HG03378 (cell line): ENCODE results near the gene ZNF433.
A peak's percentile ranks its signal among the peaks of the same experiment; 100 is the strongest.
"Not testable (repeated sequence)": the region's sequence is repeated elsewhere in the genome, so short reads cannot be mapped to it uniquely, and the experiment has no call there.

Experiments used
- ATAC-seq: cut with Tn5 transposase; IDR thresholded peaks from one replicate; pipeline ENCODE4 v1.9.1; 2021; ENCODE audit warnings: mild to moderate bottlenecking, moderate library complexity; ENCODE audit not compliant: unreplicated experiment

Gene ZNF433

DNA sequence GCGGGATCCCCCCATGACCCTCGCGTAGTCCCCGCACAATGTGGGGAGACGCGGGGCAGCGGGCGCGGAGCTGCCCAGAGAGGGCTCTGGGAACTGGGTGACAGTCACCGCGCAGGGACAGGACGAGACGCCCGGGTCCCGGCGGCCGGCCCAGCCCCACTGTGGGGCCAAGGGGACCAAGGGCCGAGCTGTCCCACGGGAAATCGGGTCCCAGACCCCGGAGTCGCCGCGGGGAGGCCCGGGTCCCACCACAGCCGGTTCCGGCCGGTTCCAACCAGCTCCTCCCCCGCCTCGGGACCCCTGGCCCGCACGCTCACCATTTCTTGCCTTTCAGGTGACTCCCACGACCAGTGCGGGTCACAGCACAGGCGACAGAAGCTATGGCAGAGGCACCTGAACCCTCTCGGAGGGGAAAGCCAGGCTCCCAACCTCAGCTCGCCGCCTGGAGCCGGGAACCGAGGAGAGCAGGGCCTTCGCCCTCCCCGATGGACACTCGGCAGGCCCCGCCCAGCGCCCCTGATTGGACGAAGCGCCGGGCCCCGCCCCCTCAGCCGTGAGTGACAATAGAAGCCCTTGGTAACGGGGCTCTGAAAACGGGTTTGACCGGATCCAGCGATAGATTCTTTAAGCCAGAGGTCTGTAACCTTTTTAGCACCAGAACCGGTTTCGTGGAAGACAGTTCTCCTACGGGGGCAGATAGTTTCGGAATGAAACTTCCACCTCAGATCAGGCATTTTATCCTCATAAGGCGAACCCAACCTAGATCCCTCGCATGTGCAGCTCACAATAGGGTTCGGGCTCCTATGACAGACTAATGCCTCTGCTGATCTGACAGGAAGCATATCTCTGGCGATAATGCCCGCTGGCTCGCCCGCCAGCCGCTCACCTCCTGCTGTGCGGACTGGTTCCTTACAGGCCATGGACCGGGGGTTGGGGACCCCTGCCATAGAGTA is at the start of gene ZNF433:
Gene ZNF433, minus strand, starts transcription at position 460 of the 953 bp plus-strand sequence. Its CDS starts 140 bp downstream, at position 320.
- ATAC-seq = peak; percentile 70

DNA sequence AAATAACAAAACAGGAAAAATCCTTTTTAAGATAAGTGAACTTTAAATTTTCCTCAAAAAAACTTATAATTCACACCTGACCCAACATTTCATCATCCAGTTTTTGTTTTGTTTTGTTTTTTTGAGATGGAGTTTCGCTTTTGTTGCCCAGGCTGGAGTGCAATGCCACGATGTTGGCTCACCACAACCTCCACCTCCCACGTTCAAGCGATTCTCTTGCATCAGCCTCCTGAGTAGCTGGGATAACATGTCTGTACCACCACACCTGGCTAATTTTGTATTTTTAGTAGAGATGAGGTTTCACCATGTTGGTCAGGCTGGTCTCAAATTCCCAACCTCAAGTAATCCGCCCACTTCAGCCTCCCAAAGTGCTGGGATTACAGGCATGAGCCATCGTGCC is 47.9 kb upstream of the ZNF433 start:
- not testable (repeated sequence) for ATAC-seq

DNA sequence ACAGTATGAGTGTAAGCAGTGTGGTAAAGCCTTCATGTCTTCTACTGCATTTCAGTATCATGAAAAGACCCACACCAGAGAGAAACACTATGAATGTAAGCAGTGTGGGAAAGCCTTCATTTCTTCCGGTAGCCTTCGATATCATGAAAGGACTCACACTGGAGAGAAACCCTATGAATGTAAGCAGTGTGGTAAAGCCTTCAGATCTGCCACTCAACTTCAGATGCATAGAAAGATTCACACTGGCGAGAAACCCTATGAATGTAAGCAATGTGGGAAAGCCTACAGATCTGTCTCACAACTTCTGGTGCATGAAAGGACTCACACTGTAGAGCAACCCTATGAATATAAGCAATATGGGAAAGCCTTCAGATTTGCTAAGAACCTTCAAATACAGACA is 41.9 kb upstream of the ZNF433 start:
- no peak for ATAC-seq

DNA sequence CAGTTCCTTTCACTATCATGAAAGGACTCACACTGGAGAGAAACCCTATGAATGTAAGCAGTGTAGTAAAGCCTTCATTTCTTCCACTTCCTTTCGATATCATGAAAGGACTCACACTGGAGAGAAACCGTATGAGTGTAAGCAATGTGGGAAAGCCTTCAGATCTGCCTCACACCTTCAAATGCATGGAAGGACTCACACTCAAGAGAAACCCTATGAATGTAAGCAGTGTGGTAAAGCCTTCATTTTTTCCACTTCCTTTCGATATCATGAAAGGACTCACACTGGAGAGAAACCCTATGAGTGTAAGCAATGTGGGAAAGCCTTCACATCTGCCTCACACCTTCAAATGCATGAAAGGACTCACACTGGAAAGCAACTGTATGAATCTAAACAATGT is 40.9 kb upstream of the ZNF433 start:
- not testable (repeated sequence) for ATAC-seq

DNA sequence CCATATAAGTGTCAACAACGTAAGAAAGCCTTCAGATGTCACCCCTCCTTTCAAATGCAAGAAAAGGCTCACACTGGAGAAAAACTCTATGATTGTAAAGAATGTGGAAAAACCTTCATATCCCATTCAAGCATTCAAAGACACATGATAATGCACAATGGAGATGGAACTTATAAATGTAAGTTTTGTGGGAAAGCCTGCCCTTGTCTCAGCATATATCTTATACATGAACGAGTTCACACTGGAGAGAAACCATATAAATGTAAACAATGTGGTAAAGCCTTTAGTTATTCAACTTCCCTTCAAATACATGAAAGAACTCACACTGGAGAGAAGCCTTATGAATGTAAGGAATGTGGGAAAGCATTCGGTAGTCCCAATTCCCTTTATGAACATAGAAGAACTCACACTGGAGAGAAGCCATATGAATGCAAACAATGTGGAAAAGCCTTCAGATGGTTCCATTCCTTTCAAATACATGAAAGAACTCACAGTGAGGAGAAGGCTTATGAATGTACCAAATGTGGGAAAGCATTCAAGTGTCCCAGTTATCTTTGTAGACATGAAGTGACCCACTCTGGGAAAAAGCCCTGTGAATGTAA is 40.2 kb upstream of the ZNF433 start:
- no peak for ATAC-seq

DNA sequence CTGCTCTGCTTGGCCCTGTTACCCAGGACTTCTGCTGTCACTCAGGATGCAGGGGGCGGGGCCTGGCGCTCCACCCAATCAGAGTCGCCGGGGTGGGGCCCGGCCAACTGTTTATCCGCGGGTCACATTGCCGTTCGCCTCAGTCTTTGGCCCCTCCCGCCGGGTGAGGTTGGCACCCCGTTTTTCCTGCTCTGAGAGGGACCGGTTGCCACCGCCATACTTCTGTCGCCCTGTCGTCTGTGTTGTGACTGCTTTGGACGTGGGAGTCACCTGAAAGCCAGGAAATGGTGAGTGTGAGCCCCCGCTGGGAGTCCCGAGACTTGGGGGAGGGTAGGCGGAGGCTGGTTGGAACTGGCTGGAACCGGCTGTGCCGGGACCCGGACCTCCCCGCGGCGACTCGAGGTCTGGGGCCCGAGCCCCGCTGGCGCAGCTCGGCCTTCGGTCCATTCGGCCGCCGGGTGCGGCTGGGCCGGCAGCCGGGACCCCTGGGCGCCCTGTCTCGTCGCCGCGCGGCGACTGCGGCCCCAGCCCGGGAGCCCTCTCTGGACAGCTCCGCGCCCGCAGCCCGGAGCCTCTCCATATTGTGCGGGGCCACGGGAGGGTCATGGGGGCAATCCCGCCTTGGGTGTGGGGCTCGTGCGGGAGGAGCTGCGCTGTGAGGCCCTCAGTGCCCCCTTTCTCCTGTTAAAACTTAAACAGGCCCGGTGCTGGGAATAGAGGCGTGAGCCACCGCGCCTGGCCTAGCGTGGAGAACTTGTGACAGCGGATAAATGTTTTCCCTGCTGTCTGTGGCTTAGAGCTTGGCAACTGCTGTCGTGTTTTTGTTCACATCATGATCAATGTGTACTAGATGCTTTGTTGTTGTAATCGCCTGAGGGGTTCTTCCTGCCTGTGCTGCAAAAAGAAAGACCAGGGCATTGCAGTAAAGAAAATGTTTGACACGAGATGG is 29.4 kb upstream of the ZNF433 start, which contains the start of gene ZNF844:
Gene ZNF844, plus strand, starts transcription at position 142 of the 949 bp plus-strand sequence. Its CDS starts 143 bp downstream, at position 285.
- peak; percentile 76 for ATAC-seq

DNA sequence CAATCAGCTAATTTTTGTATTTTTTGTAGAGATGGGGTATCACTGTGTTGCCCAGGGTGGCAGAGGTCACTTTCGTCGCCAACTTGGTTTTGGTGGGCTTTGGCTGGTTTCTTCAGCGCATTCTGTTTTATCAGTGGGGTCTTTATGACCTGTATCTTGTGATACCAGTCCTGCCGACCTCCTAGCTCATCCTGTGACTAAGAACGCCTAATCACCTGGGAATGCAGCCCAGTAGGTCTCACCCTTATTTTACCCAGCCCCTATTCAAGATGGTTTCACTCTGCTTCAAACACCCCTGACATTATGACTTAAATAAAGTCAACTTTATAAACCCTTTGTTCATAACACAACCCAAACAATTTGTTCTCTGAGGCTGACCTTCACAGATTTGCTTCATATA is 20.3 kb upstream of the ZNF433 start:
- ATAC-seq = no peak

DNA sequence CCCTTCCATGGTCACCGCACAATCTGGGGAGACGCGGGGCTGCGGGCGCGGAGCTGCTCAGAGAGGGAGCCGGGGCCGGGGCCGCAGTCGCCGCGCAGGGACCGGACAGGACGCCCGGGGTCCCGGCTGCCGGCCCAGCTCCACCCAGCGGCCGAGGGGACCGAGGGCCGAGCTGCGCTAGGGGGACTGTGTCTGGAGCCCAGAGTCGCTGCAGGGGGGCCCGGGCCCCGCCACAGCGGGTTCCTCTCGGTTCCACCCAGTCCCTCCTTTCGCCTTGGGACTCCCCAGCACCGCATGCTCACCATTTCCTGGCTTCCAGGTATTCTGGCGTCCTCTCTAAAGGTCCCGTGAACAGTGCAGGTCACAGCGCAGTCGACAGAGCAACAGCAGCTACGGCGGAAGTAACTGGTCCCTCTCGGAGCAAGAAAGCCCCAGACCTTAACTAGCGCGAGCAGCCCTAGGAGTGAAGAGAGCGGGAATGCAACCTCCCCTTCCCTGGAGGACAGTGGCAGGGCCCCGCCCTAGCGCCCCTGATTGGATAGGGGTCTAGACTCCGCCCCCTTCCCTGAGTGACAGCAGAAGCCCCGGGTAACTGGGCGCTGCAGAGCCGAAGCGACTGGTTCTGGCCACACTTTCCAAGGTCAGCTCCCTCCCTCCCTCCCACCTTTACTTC is 17.2 kb upstream of the ZNF433 start, which contains the start of gene ZNF878:
Gene ZNF878, minus strand, starts transcription at position 465 of the 673 bp plus-strand sequence. Its CDS starts 160 bp downstream, at position 305.
- peak; percentile 50 for ATAC-seq

DNA sequence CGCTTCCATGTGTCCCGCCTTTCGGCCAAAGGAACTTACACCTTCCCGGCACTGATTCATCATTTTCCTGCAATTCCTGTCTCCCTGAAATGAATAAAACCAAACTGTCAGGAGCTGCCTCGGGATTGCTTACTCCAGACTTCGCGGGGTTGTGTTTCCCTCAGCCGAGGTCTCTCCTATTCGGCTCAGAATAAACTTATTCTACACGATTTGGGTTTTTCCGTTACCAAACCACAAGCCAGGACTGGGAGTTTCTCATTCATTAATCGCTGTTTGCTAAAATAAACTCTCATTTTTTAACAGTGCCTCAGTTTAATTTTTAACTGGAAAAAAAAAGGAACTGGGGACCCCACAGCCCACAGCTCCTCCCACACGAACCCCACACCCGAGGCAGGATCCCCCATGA is 16.6 kb upstream of the ZNF433 start:
- ATAC-seq = no peak

DNA sequence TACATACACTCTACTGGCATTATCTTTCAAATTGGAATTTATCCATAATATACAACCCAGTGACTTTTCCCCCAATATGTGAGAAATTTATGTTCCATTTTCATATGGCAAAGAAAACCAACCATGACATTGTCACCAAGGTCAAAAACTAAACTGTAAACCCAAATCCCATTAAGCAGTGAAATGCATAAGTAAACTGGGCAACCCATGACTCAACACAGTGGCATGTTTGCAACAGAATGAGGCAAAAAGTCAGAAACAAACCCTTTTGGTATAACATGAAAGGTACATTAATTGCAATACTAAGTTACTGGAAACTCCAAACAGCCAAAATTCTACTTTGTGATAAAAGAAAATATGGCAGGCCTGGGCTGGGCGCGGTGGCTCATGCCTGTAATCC is 12.4 kb upstream of the ZNF433 start:
- no peak for ATAC-seq

DNA sequence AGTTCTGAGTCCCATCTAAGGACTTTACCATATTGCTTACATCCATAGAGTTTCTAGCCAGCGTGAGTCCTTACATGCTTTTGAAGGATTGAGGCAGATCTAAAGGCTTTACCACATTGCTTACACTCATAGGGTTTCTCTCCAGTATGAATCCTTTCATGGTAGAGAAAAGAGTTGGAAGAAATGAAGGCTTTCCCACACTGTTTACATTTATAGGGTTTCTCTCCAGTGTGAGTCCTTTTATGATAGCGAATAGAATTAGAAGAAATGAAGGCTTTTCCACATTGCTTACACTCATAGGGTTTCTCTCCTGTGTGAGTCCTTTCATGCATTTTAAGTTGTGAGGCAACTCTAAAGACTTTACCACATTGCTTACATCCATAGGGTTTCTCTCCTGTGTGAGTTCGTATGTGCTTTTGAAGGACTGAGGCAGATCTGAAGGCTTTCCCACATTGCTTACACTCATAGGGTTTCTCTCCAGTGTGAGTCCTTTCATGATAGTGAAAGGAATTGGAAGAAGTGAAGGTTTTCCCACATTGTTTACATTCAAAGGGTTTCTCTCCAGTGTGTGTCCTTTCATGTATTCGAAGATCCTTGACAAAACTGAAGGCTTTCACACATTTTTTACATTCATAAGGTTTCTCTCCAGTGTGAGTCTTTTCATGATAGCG is 8.4 kb upstream of the ZNF433 start:
- no peak for ATAC-seq

DNA sequence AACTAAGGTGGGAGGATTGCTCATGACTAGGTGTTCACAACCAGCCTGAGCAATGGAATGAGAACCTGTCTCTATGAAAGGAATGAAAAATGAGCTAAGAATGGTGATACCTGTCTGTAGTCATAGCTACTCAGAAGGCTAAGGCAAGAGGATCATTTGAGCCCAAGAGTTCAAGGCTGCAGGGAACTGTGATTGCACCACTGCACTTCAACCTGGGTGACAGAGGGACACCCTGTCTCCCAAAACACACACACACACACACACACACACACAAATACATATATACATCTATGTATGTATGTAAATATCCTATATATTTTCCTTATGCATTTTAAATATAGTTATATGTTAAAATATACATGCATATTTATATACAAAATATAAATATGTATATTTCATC is 7.4 kb upstream of the ZNF433 start:
- no peak for ATAC-seq

DNA sequence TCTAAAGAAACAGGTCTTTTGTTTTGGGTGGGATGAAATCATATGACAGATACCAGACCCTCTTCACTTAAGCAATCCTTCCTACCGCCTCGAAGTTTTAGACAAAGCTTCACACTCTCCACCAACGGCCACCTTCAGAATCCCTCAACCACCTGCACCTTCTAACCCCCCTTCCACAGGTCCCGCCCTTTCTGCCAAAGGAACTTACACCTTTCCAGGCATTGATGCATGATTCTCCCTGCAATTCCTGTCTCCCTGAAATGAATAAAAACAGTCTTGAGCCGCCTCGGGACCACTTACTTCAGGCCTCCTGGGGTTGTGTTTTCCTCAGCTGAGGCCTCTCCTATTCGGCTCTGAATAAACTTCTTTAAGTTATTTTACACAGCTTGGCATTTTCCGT is 859 bp downstream of the ZNF433 start:
- no peak for ATAC-seq

DNA sequence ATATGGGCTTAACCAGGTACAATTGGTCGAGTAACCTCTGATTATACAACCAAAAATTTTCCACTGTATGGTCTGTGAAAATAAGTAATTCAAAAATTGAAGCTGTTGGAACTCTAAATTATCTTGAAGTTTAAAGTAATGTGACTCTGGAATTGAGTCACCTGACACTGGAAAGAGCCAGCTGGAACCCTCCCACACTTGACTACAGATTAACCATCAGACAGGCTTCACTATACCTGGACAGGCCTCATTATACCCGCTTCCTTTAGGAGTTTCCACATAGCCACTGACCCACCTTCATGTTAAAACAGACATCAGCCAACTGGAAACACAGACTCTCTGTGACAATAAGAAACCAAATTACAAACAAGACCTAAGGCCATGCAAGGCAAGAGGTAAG is 1.3 kb downstream of the ZNF433 start:
- no peak for ATAC-seq

DNA sequence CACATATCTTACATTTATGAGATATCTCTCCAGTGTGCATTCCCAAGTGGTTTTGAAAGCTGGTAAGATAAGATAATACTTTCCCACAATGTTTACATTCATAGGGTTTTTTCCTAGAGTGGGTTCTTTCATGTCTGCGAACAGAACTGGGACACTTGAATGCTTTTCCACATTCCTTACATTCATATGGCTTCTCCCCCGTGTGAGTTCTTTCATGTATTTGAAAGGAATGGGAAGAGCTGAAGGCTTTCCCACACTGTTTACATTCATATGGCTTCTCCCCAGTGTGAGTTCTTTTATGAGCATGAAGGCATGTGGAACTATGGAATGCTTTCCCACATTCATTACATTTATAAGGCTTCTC is 19.7 kb downstream of the ZNF433 start:
- no peak for ATAC-seq

DNA sequence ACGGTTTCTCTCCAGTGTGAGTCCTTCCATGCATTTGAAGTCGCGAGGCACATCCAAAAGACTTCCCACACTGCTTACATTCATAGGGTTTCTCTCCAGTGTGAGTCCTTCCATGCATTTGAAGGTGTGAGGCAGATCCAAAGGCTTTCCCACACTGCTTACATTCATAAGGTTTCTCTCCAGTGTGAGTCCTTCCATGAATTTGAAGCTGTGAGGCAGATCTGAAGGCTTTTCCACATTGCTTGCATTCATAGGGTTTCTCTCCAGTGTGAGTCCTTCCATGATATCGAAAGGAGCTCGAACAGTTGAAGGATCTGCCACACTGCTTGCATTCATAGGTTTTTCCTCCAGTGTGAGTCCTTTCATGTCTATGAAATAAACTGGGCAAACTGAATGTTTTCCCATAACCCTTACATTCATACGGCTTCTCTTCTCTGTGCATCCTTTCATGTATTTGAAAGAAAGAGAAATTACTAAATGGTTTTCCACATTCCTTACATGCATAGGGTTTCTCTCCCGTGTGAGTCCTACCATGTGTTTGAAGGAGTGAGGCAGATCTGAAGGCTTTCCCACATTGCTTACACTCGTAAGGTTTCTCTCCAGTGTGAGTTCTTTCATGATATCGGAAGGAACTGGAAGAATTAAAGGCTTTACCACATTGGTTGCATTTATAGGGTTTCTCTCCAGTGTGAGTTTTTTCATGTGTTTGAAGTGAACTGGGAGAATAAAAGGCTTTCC is 20.3 kb downstream of the ZNF433 start:
- ATAC-seq = no peak

DNA sequence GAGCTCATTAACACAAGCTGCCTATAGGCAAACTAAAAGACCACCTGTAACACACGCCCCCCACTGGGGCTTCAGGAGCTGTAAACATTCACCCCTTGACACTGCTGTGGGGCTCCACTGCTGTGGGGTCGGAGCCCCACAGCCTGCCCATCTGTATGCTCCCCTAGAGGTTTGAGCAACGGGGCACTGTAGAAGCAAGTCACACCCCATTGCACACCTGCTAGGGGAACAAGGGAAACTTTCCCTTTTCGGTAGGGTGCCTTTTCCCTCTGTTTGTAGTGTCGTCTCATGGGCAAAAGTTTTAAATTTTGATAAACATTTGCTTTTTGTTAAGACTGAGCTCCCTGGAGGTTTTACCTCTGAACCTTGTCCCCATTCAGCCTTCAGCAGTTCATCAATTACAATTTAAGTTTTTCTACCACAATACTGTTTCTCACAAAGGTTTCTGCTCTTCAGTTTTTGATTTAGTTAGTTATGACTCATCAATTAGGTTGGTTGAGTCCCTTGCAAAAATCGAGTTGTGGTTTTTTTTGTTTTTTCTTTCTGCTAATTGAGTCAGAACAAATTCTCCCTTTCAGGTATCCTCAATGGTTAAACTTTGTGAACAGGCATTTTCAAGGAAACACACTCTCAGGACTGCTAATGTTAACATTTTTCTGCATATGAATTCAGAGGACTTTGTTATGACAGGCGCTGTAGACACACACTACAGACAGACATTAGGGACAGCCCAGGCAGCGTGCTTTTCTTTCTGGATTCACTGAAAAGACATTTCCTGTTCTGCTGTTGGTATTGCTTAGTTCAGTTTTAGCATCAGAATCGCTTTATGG is 35.1 kb downstream of the ZNF433 start:
- peak; percentile 66 for ATAC-seq

DNA sequence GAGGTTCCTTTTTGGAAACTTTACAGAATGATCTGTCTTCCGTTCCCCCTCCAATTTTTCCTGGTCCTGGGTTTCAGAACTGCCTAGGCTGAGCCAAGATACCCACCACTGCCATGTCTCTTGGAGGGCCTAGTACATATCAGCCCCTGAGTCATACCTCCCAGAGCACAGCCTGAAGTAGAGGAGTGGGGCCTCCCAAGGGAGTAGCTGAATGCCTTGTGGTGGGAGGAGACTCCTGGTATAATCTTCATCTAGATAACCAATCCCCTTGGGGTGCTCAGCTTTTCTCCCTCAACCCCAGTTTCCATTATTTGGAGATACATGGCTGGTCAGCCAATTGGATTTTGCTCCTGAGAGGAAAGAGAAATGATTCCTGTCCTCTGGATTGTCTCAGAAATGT is 40.3 kb downstream of the ZNF433 start:
- ATAC-seq = no peak
